K562 (cell line): Measurements from ENCODE around the gene SCAMP3. TPM values are rescaled to one million over a fixed set of nuclear protein-coding genes. Genes with fewer than 3 reads are reported as not detected.

Experiments used
- ARID3B ChIP-seq: fragments of 250-450 bp; sonication (Bioruptor Pico); IDR thresholded peaks from 2 replicates; pipeline ENCODE4 v1.4.0; 2020; ENCODE audit warnings: borderline replicate concordance
- ARNT ChIP-seq, 2 experiments: fragments of 450-650 bp; IDR thresholded peaks; 2 replicates each; pipeline ENCODE4 v1.6.1; 2016; ENCODE audit warnings: mild to moderate bottlenecking in 1 of 2
- BHLHE40 ChIP-seq: IDR thresholded peaks from 2 replicates; pipeline ENCODE4 v1.6.1; 2011; ENCODE audit warnings: low read length, improper control_type of control experiment
- CHD4 ChIP-seq: fragments of 200-600 bp; sonication (generic); IDR thresholded peaks from 3 replicates; pipeline ENCODE4 v1.6.1; 2012; ENCODE audit warnings: low read depth, mild to moderate bottlenecking, mixed read lengths, low read length, inconsistent platforms; ENCODE audit not compliant: insufficient read depth, insufficient replicate concordance, poor library complexity, severe bottlenecking
- DIDO1 ChIP-seq: fragments of 450-650 bp; IDR thresholded peaks from 2 replicates; pipeline ENCODE4 v1.6.1; 2016; ENCODE audit warnings: low read depth, missing biosample characterization, missing genetic modification characterization
- GABPA ChIP-seq: fragments of 200-800 bp; sonication (Bioruptor generic); conservative IDR thresholded peaks from 2 replicates; pipeline ENCODE4 v1.6.1; 2016; ENCODE audit warnings: low read depth, missing genetic modification characterization, missing compliant biosample characterization
- GABPB1 ChIP-seq: sonication (generic); formaldehyde crosslinking; IDR thresholded peaks from 2 replicates; pipeline ENCODE4 v1.8.0; 2022; ENCODE audit warnings: mild to moderate bottlenecking, missing genetic modification reagents
- NR4A1 ChIP-seq, 2 experiments: fragments of 250-450 bp in 1 of 2; fragments of 450-650 bp in 1 of 2; sonication (Bioruptor Pico) in 1 of 2; IDR thresholded peaks; 2 replicates each; pipeline versions ENCODE4 v1.4.0 to v1.6.1; 2016 to 2020; ENCODE audit warnings: mild to moderate bottlenecking in 2 of 2, missing compliant biosample characterization in 1 of 2, missing genetic modification characterization in 1 of 2, moderate library complexity in 1 of 2
- RERE ChIP-seq: sonication (generic); formaldehyde crosslinking; IDR thresholded peaks from 2 replicates; pipeline ENCODE4 v1.8.0; 2023; ENCODE audit warnings: missing genetic modification reagents, mild to moderate bottlenecking, borderline replicate concordance
- SMAD2 ChIP-seq: fragments of 150-350 bp; IDR thresholded peaks from 2 replicates; pipeline ENCODE4 v1.6.1; 2014; ENCODE audit warnings: low read depth, mild to moderate bottlenecking, low read length
- STAT5A ChIP-seq: IDR thresholded peaks from 2 replicates; pipeline ENCODE4 v1.6.1; 2012; ENCODE audit warnings: low read length, inconsistent platforms, borderline replicate concordance
- STAT6 ChIP-seq: sonication (generic); formaldehyde crosslinking; IDR thresholded peaks from 2 replicates; pipeline ENCODE4 v1.8.1; 2023; ENCODE audit warnings: mild to moderate bottlenecking, missing genetic modification reagents
- TSHZ1 ChIP-seq: fragments of 250-450 bp; sonication (Bioruptor Pico); IDR thresholded peaks from 2 replicates; pipeline ENCODE4 v1.4.0; 2020; ENCODE audit warnings: mild to moderate bottlenecking, moderate library complexity
- U2AF2 ChIP-seq: fragments of 200-400 bp; formaldehyde crosslinking; optimal IDR thresholded peaks from 2 replicates; pipeline ENCODE3; 2017; ENCODE audit warnings: low read depth, mild to moderate bottlenecking, low read length
- ZNF354B ChIP-seq: fragments of 250-450 bp; sonication (Bioruptor Pico); IDR thresholded peaks from 2 replicates; pipeline ENCODE4 v1.4.0; 2020
- polyA plus RNA-seq, 8 experiments: library from polyadenylated mRNA; depleted of rRNA in 4 of 8; stranded (reverse) in 5 of 8; unstranded in 3 of 8; fragments of >200 nt; fragmentation: Nextera tagmentation in 2 of 8; fragmentation: Illumina TruSeq in 1 of 8; extraction: Ambion mirVana in 2 of 8; extraction: Trizol in 1 of 8; gene quantifications; 2 replicates each; pipeline versions ENCODE4 v1.2.1 to v1.2.3, GENCODE V29; 2011 to 2014; ENCODE audit warnings: inconsistent platforms in 1 of 8, missing spikeins in 1 of 8
- total RNA-seq, 7 experiments: library from RNA; depleted of rRNA in 6 of 7; stranded (reverse); fragments of >200 nt in 6 of 7; fragmentation: Illumina TruSeq in 2 of 7; extraction: Trizol in 2 of 7; gene quantifications; 2 replicates each; pipeline versions ENCODE4 v1.2.1 to v1.2.3, GENCODE V29; 2011 to 2021; ENCODE audit warnings: low replicate concordance in 1 of 7

The SCAMP3 gene
- total and polyA plus RNA-seq, 9 of the 15 experiments (the other 6 are each of a cell fraction or from before 2014, with no cell fraction given), result 14.2 to 131 (median 86.1) TPM

GRCh38 chr1:155209312-155209721 is 52.8 kb downstream of the SCAMP3 start (continued):
- no peak for TF ChIP-seq NR4A1 (CRISPR knock-in tag; IDR thresholded peaks at IDR 0.05)
- no peak for TF ChIP-seq NR4A1 (tag; IDR thresholded peaks at IDR 0.05)
- TF ChIP-seq RERE (CRISPR knock-in tag), result no peak
- TF ChIP-seq BHLHE40, result no peak
- TF ChIP-seq ARNT (IDR thresholded peaks at IDR 0.05), result no peak
- no peak for TF ChIP-seq STAT5A
- TF ChIP-seq GABPA, result peak; percentile 90
- TF ChIP-seq CHD4, result no peak
- no peak for TF ChIP-seq SMAD2
- no peak for TF ChIP-seq TSHZ1
- no peak for TF ChIP-seq U2AF2
- no peak for TF ChIP-seq STAT6 (CRISPR knock-in tag)
- 0 out of 2 replicates have a peak, but pooled peaks have one; percentile 18 for TF ChIP-seq DIDO1 (tag)
- no peak for TF ChIP-seq ARID3B (CRISPR knock-in tag)
- no peak for TF ChIP-seq GABPB1 (CRISPR knock-in tag)
- TF ChIP-seq ZNF354B, result no peak
